ENCODE measurements around the gene FTSJ1. TPM values are rescaled to one million over a fixed set of nuclear protein-coding genes. Genes with fewer than 3 reads are reported as not detected.

Gene FTSJ1
- polyA plus RNA-seq, 1 donor from 2014 or later = 83.5 TPM

GRCh38 chrX:48458711-48459110 lies 17.3 kb upstream of the FTSJ1 start:
- no peak overlapping the region for H3K4me2 ChIP-seq (ENCODE audit: low read length)
- H3K79me2 ChIP-seq (replicated peaks; ENCODE audit: insufficient read depth, low read length) = no peaks in the 10 kb centered on the region
- H3F3A ChIP-seq (ENCODE audit: insufficient read depth, low read length, poor library complexity, severe bottlenecking) = no peaks in the 10 kb centered on the region
- TF ChIP-seq RAD21 (conservative IDR thresholded peaks at IDR 0.05) = no peak
- TF ChIP-seq EP300 (conservative IDR thresholded peaks at IDR 0.05; ENCODE audit: poor library complexity, severe bottlenecking) = no peak
- TF ChIP-seq POLR2AphosphoS5 (IDR thresholded peaks at IDR 0.05) = no peak
- TF ChIP-seq CTCF (IDR thresholded peaks at IDR 0.05; ENCODE audit: poor library complexity, severe bottlenecking) = no peak
- no peak for TF ChIP-seq TAF1 (IDR thresholded peaks at IDR 0.05; ENCODE audit: low read depth)
- TF ChIP-seq EZH2 (IDR thresholded peaks at IDR 0.05; ENCODE audit: borderline replicate concordance, insufficient read depth, low read length, poor library complexity, severe bottlenecking) = no peak
- TF ChIP-seq MXI1 (conservative IDR thresholded peaks at IDR 0.05; ENCODE audit: poor library complexity, severe bottlenecking) = no peak
- no peak for TF ChIP-seq REST (IDR thresholded peaks at IDR 0.05; ENCODE audit: borderline replicate concordance)
- TF ChIP-seq SMC3 (conservative IDR thresholded peaks at IDR 0.05; ENCODE audit: poor library complexity) = no peak
- H4K20me1 ChIP-seq (ENCODE audit: insufficient read depth) = no peaks in the 10 kb centered on the region
- H3K9me3 ChIP-seq (ENCODE audit: low read length) = no peaks in the 10 kb centered on the region
- H3K4me3 ChIP-seq (ENCODE audit: low read length) = no peak overlapping the region
- no peaks in the 10 kb centered on the region for H3K27me3 ChIP-seq (ENCODE audit: insufficient read depth, low read depth, low read length)
- no peak overlapping the region for H3K9ac ChIP-seq (ENCODE audit: low read length)
- H3K27ac ChIP-seq (ENCODE audit: low read length) = no peak overlapping the region
- H3K9me2 ChIP-seq (ENCODE audit: insufficient read depth, low read length) = no peaks in the 10 kb centered on the region
- no peak overlapping the region for H2AFZ ChIP-seq (ENCODE audit: low read depth, low read length)
- H3K36me3 ChIP-seq (ENCODE audit: insufficient read depth, low read length) = no peaks in the 10 kb centered on the region

GRCh38 chrX:48459483-48459882 lies 16.5 kb upstream of the FTSJ1 start:
- no peak for TF ChIP-seq SMC3 (conservative IDR thresholded peaks at IDR 0.05; ENCODE audit: poor library complexity)
- TF ChIP-seq RAD21 (conservative IDR thresholded peaks at IDR 0.05) = no peak
- no peak for TF ChIP-seq CTCF (IDR thresholded peaks at IDR 0.05; ENCODE audit: poor library complexity, severe bottlenecking)
- no peak for TF ChIP-seq MXI1 (conservative IDR thresholded peaks at IDR 0.05; ENCODE audit: poor library complexity, severe bottlenecking)
- TF ChIP-seq REST (IDR thresholded peaks at IDR 0.05; ENCODE audit: borderline replicate concordance) = no peak
- TF ChIP-seq POLR2AphosphoS5 (IDR thresholded peaks at IDR 0.05) = no peak
- no peak for TF ChIP-seq EP300 (conservative IDR thresholded peaks at IDR 0.05; ENCODE audit: poor library complexity, severe bottlenecking)
- no peak for TF ChIP-seq TAF1 (IDR thresholded peaks at IDR 0.05; ENCODE audit: low read depth)
- no peak for TF ChIP-seq EZH2 (IDR thresholded peaks at IDR 0.05; ENCODE audit: borderline replicate concordance, insufficient read depth, low read length, poor library complexity, severe bottlenecking)
- no peaks in the 10 kb centered on the region for H3K9me3 ChIP-seq (ENCODE audit: low read length)
- H3K27ac ChIP-seq (ENCODE audit: low read length) = no peak overlapping the region
- H3K9me2 ChIP-seq (ENCODE audit: insufficient read depth, low read length) = no peaks in the 10 kb centered on the region
- no peak overlapping the region for H2AFZ ChIP-seq (ENCODE audit: low read depth, low read length)
- H3K36me3 ChIP-seq (ENCODE audit: insufficient read depth, low read length) = no peaks in the 10 kb centered on the region
- no peaks in the 10 kb centered on the region for H3K27me3 ChIP-seq (ENCODE audit: insufficient read depth, low read depth, low read length)
- H3K9ac ChIP-seq (ENCODE audit: low read length) = no peak overlapping the region
- H3F3A ChIP-seq (ENCODE audit: insufficient read depth, low read length, poor library complexity, severe bottlenecking) = no peaks in the 10 kb centered on the region
- no peaks in the 10 kb centered on the region for H4K20me1 ChIP-seq (ENCODE audit: insufficient read depth)
- no peak overlapping the region for H3K4me2 ChIP-seq (ENCODE audit: low read length)
- no peak overlapping the region for H3K4me3 ChIP-seq (ENCODE audit: low read length)
- H3K79me2 ChIP-seq (replicated peaks; ENCODE audit: insufficient read depth, low read length) = no peaks in the 10 kb centered on the region

Measured in neural cell (in vitro differentiated cells).